NCI-H446 treated with DMSO at 0.1 percent for 48 hours (cell line): ENCODE data around the gene HOXC9.

Experiments
- DNase-seq: peaks from one replicate; lab custom pipeline; 2025; lab: John Stamatoyannopoulos, UW

HOXC9 gene

GRCh38 chr12:54015018-54015931 is 15.3 kb downstream of the HOXC9 start:
- no peak for DNase-seq

GRCh38 chr12:54016051-54016450 is 16.1 kb downstream of the HOXC9 start:
- no peak for DNase-seq

GRCh38 chr12:54016478-54016964 is 16.6 kb downstream of the HOXC9 start:
- peak; percentile 67 for DNase-seq

GRCh38 chr12:54017027-54017788 is 17.2 kb downstream of the HOXC9 start:
- DNase-seq, result peak; percentile 69

GRCh38 chr12:54017878-54018467 is 18.0 kb downstream of the HOXC9 start:
- DNase-seq, result peak; percentile 94

- DNase-seq, result no peak
Measured at GRCh38 chr12:54018468-54018984, 18.6 kb downstream of the HOXC9 start.

GRCh38 chr12:54019091-54019811 is 19.3 kb downstream of the HOXC9 start:
- DNase-seq, result no peak

- DNase-seq, result no peak
Measured at GRCh38 chr12:54019924-54020590, 20.1 kb downstream of the HOXC9 start.

GRCh38 chr12:54020591-54021405 is 20.8 kb downstream of the HOXC9 start:
- no peak for DNase-seq

GRCh38 chr12:54021432-54022013 is 21.6 kb downstream of the HOXC9 start:
- no peak for DNase-seq

GRCh38 chr12:54022960-54023884 is 23.3 kb downstream of the HOXC9 start:
- DNase-seq, result no peak

- DNase-seq, result no peak
Measured at GRCh38 chr12:54024127-54024526, 24.2 kb downstream of the HOXC9 start.

- no peak for DNase-seq
Measured at GRCh38 chr12:54024581-54025305, 24.8 kb downstream of the HOXC9 start.

- no peak for DNase-seq
Measured at GRCh38 chr12:54025499-54026405, 25.8 kb downstream of the HOXC9 start.

- no peak for DNase-seq
Measured at GRCh38 chr12:54026640-54027441, 26.9 kb downstream of the HOXC9 start.

GRCh38 chr12:54027442-54027786 is 27.5 kb downstream of the HOXC9 start:
- no peak for DNase-seq
